CD14-positive monocyte (primary cell): ENCODE data around the gene CEBPG. TPM values are rescaled to one million over a fixed set of nuclear protein-coding genes. Genes with fewer than 3 reads are reported as not detected.

Source experiments
- DNase-seq, 3 donors: peaks; one replicate each; pipeline ENCODE4 v3.0.0-alpha.2; 2011 to 2022
- H2AFZ ChIP-seq: 2 replicates; pipeline ENCODE4 v1.6.0; 2012; ENCODE audit warnings: mild to moderate bottlenecking, low read depth, low read length, inconsistent platforms; ENCODE audit not compliant: insufficient read depth, poor library complexity, severe bottlenecking
- H3K27ac ChIP-seq, 2 donors: 1 replicate in 1 of 2; 2 replicates in 1 of 2; pipeline ENCODE4 v1.5.1; 2012 to 2013; ENCODE audit warnings: low read length in 2 of 2, control low read depth in 1 of 2, inconsistent platforms in 1 of 2, low read depth in 1 of 2, mild to moderate bottlenecking in 1 of 2
- H3K27me3 ChIP-seq, 2 donors: one replicate each; pipeline versions ENCODE4 v1.6.0 to v1.6.1; 2011 to 2013; ENCODE audit warnings: low read length in 2 of 2; ENCODE audit not compliant: control insufficient read depth in 2 of 2, insufficient read depth in 2 of 2
- H3K36me3 ChIP-seq, 2 donors: replicated peaks in 1 of 2; 1 replicate in 1 of 2; 2 replicates in 1 of 2; pipeline versions ENCODE4 v1.5.1 to v1.6.1; 2012 to 2013; ENCODE audit warnings: low read length in 2 of 2, control low read depth in 1 of 2, inconsistent platforms in 1 of 2, mild to moderate bottlenecking in 1 of 2; ENCODE audit not compliant: insufficient read depth in 2 of 2, control insufficient read depth in 1 of 2
- H3K4me1 ChIP-seq, 2 donors: 1 replicate in 1 of 2; 2 replicates in 1 of 2; pipeline versions ENCODE4 v1.5.1 to v1.6.1; 2012 to 2013; ENCODE audit warnings: low read length in 2 of 2, control low read depth in 1 of 2, inconsistent platforms in 1 of 2, mild to moderate bottlenecking in 1 of 2, moderate library complexity in 1 of 2; ENCODE audit not compliant: insufficient read depth in 2 of 2, control insufficient read depth in 1 of 2
- H3K4me2 ChIP-seq: replicated peaks from 2 replicates; pipeline ENCODE3; 2012; ENCODE audit warnings: low read length, moderate library complexity, mild to moderate bottlenecking; ENCODE audit not compliant: poor library complexity, severe bottlenecking; ENCODE audit errors: extremely low read depth
- H3K4me3 ChIP-seq, 3 experiments: fragments of 200-600 bp in 1 of 3; sonication (generic) in 1 of 3; replicated peaks in 1 of 3; 1 replicate in 2 of 3; 2 replicates in 1 of 3; pipeline ENCODE4 v1.5.1; 2011 to 2013; ENCODE audit warnings: low read length in 3 of 3, mild to moderate bottlenecking in 3 of 3, control low read depth in 2 of 3, low read depth in 2 of 3, inconsistent platforms in 1 of 3, moderate library complexity in 1 of 3
- H3K79me2 ChIP-seq: 2 replicates; pipeline ENCODE4 v1.6.0; 2012; ENCODE audit warnings: mild to moderate bottlenecking, control low read depth, inconsistent platforms, low read length, moderate library complexity; ENCODE audit not compliant: insufficient read depth
- H3K9ac ChIP-seq: 2 replicates; pipeline ENCODE4 v1.6.0; 2017; ENCODE audit warnings: low read length, mild to moderate bottlenecking; ENCODE audit not compliant: insufficient read depth, poor library complexity, severe bottlenecking
- H3K9me3 ChIP-seq, 2 donors: replicated peaks in 1 of 2; 1 replicate in 1 of 2; 2 replicates in 1 of 2; pipeline versions ENCODE4 v1.5.1 to v1.6.1; 2012 to 2013; ENCODE audit warnings: low read length in 2 of 2, control low read depth in 1 of 2; ENCODE audit not compliant: control insufficient read depth in 1 of 2, insufficient read depth in 1 of 2
- H4K20me1 ChIP-seq: 2 replicates; pipeline ENCODE4 v1.6.0; 2012; ENCODE audit warnings: mild to moderate bottlenecking, low read length, control low read depth, moderate library complexity; ENCODE audit not compliant: insufficient read depth
- H3K27ac Mint-ChIP-seq, 7 donors: one replicate each; pipeline ENCODE4 v1.8.0; 2020; ENCODE audit warnings: mild to moderate bottlenecking in 7 of 7, mixed read lengths in 7 of 7, moderate library complexity in 6 of 7, inconsistent platforms in 2 of 7
- H3K27me3 Mint-ChIP-seq, 3 donors: one replicate each; pipeline ENCODE4 v1.8.0; 2021 to 2022; ENCODE audit warnings: low read depth in 3 of 3, mild to moderate bottlenecking in 3 of 3, mixed read lengths in 3 of 3, moderate library complexity in 3 of 3, inconsistent platforms in 1 of 3
- H3K36me3 Mint-ChIP-seq, 2 donors: one replicate each; pipeline ENCODE4 v1.8.0; 2020; ENCODE audit warnings: mixed read lengths in 2 of 2, inconsistent platforms in 1 of 2, mild to moderate bottlenecking in 1 of 2
- H3K4me1 Mint-ChIP-seq: one replicate; pipeline ENCODE4 v1.8.0; 2020; ENCODE audit warnings: mild to moderate bottlenecking, mixed read lengths
- H3K4me3 Mint-ChIP-seq, 2 donors: one replicate each; pipeline ENCODE4 v1.8.0; 2020; ENCODE audit warnings: mild to moderate bottlenecking in 2 of 2, mixed read lengths in 2 of 2, moderate library complexity in 1 of 2
- H3K9me3 Mint-ChIP-seq, 7 donors: one replicate each; pipeline ENCODE4 v1.8.0; 2020 to 2022; ENCODE audit warnings: mixed read lengths in 7 of 7, mild to moderate bottlenecking in 6 of 7, moderate library complexity in 6 of 7, inconsistent platforms in 2 of 7
- WGBS: methylation state at CpG from one replicate; pipeline ENCODE4 v1.1.5; 2013; ENCODE audit warnings: missing lambda C conversion rate; ENCODE audit not compliant: insufficient coverage; 5-methylcytosine and 5-hydroxymethylcytosine counted together
- intact Hi-C, 2 donors: fragments of 100-400 bp; cut with micrococcal nuclease; formaldehyde crosslinking; loops; one replicate each; pipeline versions ENCODE4 v1.15.0 to v1.15.1; 2023
- polyA minus RNA-seq: library from RNA; depleted of rRNA, polyadenylated mRNA; stranded (reverse); fragments of >200 nt; gene quantifications from 2 replicates; pipeline ENCODE4 v1.2.3, GENCODE V29; 2012
- polyA plus RNA-seq, 3 donors: library from polyadenylated mRNA; depleted of rRNA in 1 of 3; unstranded in 2 of 3; stranded (reverse) in 1 of 3; fragments of 300-500 nt in 2 of 3; fragments of >200 nt in 1 of 3; fragmentation: Illumina TruSeq in 2 of 3; gene quantifications; 1 replicate in 2 of 3; 2 replicates in 1 of 3; pipeline ENCODE4 v1.2.3, GENCODE V29; 2012 to 2021
- total RNA-seq, 12 experiments: library from RNA in 1 of 12; stranded (reverse) in 1 of 12; fragments of 120-200 nt in 1 of 12; gene quantifications; one replicate each; pipeline ENCODE4 v1.2.4 and lab custom pipeline; 2013 to 2026; ENCODE audit warnings: mixed read lengths in 6 of 12, inconsistent platforms in 1 of 12
- TF ChIP-seq, protein P1 (sequence below): fragments of 200-600 bp; IDR thresholded peaks from one replicate; pipeline ENCODE4 v1.8.0; 2022; ENCODE audit warnings: antibody characterized with exemption, mild to moderate bottlenecking

CEBPG gene
- 28.1 TPM for total RNA-seq (2013)
- polyA plus RNA-seq: 10 to 100 TPM; 16.8 to 18.3 (median 17.8) TPM
- 10.4 and 15.6 TPM in 2 replicates for polyA minus RNA-seq
- total RNA-seq (lab: John Stamatoyannopoulos, UW): 39.6 to 99.8 (median 66.1) reads per million in 11 experiments

GRCh38 chr19:33373453-33374235 lies at the start of gene CEBPG:
Gene CEBPG (plus strand): TSS chr19:33373709. CDS start chr19:33379240, 5,531 bp downstream.
- H3K4me3 Mint-ChIP-seq: peak within 1 kb of the TSS; percentile 85 to 96

GRCh38 chr19:33324628-33325027 lies 48.9 kb upstream of the CEBPG start:
- WGBS: 93% methylated on average over 2 of the region's 3 CpGs
- Histone ChIP-seq H2AFZ (no peak overlapping the region), H3K9ac (no peak overlapping the region), H3K4me2 (no peak overlapping the region), H3K79me2 (no peaks in the 10 kb centered on the region), H4K20me1 (no peaks in the 10 kb centered on the region), H3K9me3 (peaks cover 6 to 11% of the 10 kb centered on the region in 2 donors), H3K4me1 (peaks cover 18 to 19% of the 10 kb centered on the region in 2 donors), H3K27ac (no peak overlapping the region), H3K36me3 (no peaks in the 10 kb centered on the region), H3K4me3 (no peak overlapping the region), H3K27me3 (no peaks in the 10 kb centered on the region)
- peaks cover 15% of the 10 kb centered on the region for H3K4me1 Mint-ChIP-seq
- peaks cover 0 to 4% of the 10 kb centered on the region in 2 donors for H3K36me3 Mint-ChIP-seq
- no peak for DNase-seq
- H3K27me3 Mint-ChIP-seq: peaks cover 0 to 3% (median 0%) of the 10 kb centered on the region in 3 donors
- peaks cover 3 to 26% (median 13%) of the 10 kb centered on the region in 7 donors for H3K9me3 Mint-ChIP-seq
- H3K4me3 Mint-ChIP-seq: no peak overlapping the region
- TF ChIP-seq, protein P1, sequence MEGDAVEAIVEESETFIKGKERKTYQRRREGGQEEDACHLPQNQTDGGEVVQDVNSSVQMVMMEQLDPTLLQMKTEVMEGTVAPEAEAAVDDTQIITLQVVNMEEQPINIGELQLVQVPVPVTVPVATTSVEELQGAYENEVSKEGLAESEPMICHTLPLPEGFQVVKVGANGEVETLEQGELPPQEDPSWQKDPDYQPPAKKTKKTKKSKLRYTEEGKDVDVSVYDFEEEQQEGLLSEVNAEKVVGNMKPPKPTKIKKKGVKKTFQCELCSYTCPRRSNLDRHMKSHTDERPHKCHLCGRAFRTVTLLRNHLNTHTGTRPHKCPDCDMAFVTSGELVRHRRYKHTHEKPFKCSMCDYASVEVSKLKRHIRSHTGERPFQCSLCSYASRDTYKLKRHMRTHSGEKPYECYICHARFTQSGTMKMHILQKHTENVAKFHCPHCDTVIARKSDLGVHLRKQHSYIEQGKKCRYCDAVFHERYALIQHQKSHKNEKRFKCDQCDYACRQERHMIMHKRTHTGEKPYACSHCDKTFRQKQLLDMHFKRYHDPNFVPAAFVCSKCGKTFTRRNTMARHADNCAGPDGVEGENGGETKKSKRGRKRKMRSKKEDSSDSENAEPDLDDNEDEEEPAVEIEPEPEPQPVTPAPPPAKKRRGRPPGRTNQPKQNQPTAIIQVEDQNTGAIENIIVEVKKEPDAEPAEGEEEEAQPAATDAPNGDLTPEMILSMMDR: no peak
- intact Hi-C loops: no loop called here
- H3K27ac Mint-ChIP-seq: no peak overlapping the region

More at GRCh38 chr19:33373453-33374235, at the start of gene CEBPG:
- Mint-ChIP-seq H3K27me3 (no peaks in the 10 kb centered on the region), H3K4me1 (peaks cover 61% of the 10 kb centered on the region), H3K9me3 (peaks cover 0 to 2% (median 0%) of the 10 kb centered on the region in 7 donors), H3K27ac (peak within 1 kb of the TSS; percentile 89 to 98 (median 94)), H3K36me3 (peaks cover 10% of the 10 kb centered on the region in 2 donors)
- intact Hi-C loops: loop anchor here (5.0 to 10.0 kb wide), 5 partner anchors 41 to 679 kb away; partner anchors contain the start of genes CEBPA (in 1 of the 2) and NUDT19 (in 1 of the 2)
- H3K27ac ChIP-seq: peak within 1 kb of the TSS; percentile 90 to 94
- peak within 1 kb of the TSS; percentile 73 to 96 (median 80) for H3K4me3 ChIP-seq
- H3K79me2 ChIP-seq: peaks cover 47% of the 10 kb centered on the region
- H2AFZ ChIP-seq: peak within 1 kb of the TSS; percentile 83
- WGBS: under 1% methylated on average over 118 of the region's 118 CpGs
- H3K9me3 ChIP-seq: no peaks in the 10 kb centered on the region
- H3K4me1 ChIP-seq: peaks cover 51 to 59% of the 10 kb centered on the region in 2 donors
- H3K27me3 ChIP-seq: no peaks in the 10 kb centered on the region
- H3K36me3 ChIP-seq: peaks cover 0 to 6% of the 10 kb centered on the region in 2 donors
- peaks cover 46% of the 10 kb centered on the region for H4K20me1 ChIP-seq
- H3K9ac ChIP-seq: peak within 1 kb of the TSS; percentile 93
- peak; percentile 88 to 93 (median 90) for DNase-seq
- H3K4me2 ChIP-seq: peak within 1 kb of the TSS; percentile 84
- TF ChIP-seq, protein P1: no peak
